Measurements from ENCODE around the gene BTBD17.

GRCh38 chr17:74340470-74341023, 21.1 kb downstream of the BTBD17 start:
- TF ChIP-seq CTCF (IDR thresholded peaks at IDR 0.05; ENCODE audit: insufficient read depth, low read depth, low read length) (no peak), EZH2 (IDR thresholded peaks at IDR 0.05; ENCODE audit: insufficient read depth, low read length) (no peak)
